Left renal cortex interstitium (tissue), 4 donors: Measurements from ENCODE around the gene TCN2. TPM values are rescaled to one million over a fixed set of nuclear protein-coding genes. Genes with fewer than 3 reads are reported as not detected.
"Not testable (repeated sequence)": the region's sequence is repeated elsewhere in the genome, so short reads cannot be mapped to it uniquely, and the experiment has no call there.

ENCODE experiments used
- DNase-seq, 4 donors: peaks; one replicate each; pipeline ENCODE4 v3.0.0-alpha.2; 2013; ENCODE audit warnings: low read depth in 4 of 4, low spot score in 2 of 4, missing footprints in 1 of 4
- polyA plus RNA-seq, 4 donors: library from polyadenylated mRNA; unstranded; fragments of 120-200 nt; gene quantifications; one replicate each; pipeline ENCODE4 v1.2.1, GENCODE V29; 2013; ENCODE audit not compliant: insufficient read length in 4 of 4

The TCN2 gene
- polyA plus RNA-seq, 4 donors: 49.0 to 62.2 (median 56.9) TPM

DNA sequence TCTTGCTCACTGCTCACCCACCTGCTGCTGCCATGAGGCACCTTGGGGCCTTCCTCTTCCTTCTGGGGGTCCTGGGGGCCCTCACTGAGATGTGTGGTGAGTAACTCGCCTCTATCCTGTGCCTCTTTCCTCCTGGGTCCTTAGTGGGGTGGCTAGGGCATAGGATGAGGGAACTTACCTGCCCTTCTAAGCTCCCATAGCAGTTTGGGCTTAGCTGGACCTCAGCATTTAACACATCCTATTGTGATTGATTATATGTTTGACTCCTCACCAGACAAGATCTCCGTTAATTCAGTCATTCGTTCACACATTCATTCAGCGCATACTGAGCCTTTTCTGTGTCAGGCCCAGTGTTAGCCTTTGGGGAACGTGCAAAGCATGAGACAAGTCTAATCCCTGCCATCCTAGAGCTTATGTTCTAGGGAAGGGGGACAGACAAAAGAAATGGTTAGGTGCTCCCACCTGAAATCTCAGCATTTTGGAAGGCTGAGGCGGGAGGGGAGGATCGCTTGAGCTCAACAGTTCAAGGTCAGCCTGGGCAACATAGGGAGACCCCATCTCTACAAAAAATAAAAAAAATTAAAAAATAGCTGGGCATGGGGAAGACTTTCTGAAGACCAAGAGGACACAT lies 441 bp downstream of the TCN2 start:
- DNase-seq: peak in 1 of 4 donors; percentile 15

DNA sequence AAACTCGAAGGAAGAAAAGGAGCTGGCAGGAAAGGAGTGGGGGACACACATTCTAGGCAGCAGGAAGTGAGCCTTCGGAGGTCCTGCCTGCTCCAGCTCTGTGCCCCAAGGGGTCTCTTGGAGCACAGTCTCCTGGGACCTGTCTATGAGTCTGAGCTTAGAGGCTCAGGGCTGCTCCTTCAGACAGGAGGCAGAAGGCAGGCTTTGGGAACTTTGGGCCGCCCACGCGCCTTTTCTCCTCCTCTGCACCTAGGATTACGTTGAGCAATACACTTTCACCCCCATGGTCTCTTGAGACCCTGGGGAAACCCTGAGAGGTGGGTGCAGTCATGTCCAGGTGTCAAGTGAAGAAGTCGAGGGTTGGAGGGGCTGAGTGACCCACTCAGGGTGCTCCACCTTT lies 965 bp downstream of the TCN2 start:
- no peak for DNase-seq

DNA sequence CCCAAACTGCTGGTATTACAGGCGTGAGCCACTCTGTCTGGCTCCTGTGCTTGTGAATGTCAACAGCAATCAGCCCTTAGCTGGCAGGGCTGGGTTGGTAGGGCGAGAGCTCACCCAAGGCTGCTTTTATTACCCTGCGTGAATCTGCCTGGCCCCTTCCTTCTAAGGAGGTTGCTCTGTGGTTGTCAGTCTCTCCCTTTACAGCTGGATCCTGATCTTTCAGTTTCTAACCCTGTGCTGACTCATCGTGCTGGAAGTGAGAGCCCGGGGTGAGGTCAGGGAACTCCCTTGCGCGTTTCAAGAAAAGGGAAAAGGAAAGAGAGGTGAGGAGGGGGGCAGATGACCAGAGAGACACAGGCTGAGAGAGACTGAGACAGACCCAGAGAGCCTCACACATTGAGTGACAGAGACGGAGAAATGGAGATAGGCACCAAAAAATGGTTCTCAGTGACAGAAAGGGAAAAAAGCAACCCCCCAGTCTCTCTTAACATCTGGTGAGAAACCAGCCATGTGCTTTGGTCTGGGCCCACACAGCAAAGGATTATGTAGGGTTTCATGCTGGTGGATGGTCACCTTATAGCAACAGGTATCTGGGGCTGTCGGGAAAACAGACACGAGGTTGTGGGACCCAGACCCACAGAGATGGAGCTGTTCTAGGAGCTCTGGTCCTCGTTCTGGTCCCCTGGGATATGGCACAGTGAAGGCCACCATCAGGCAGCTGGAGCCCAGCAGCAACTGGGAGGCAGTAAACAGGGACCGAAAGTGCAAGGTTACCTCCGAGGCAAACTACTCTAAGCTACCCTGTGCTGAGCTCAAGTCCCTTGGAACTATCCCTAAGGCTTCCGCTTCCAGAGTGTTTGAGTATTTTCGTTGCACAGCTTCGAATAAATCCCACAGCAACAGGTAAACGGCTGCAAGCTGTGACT lies 2.5 kb downstream of the TCN2 start:
- no peak for DNase-seq

DNA sequence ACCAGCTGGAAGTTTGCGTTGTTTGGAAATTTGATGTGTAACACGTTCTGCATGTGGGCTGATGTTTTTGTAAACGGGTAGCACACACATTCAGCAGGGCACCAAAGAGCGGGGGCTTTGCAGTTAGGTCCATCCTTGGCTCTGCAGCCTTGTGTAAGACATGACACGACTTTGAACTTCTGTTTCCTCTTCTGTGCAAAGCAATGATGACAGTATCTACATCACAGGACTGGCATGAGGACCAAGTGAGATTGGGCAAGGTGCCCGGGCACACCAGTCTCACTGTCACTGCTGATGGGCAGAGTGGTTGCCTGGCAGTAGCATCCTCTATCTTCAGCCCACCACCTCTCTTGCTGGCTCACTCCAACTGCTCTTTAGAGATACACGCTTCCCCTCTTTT lies 3.3 kb downstream of the TCN2 start:
- no peak for DNase-seq

DNA sequence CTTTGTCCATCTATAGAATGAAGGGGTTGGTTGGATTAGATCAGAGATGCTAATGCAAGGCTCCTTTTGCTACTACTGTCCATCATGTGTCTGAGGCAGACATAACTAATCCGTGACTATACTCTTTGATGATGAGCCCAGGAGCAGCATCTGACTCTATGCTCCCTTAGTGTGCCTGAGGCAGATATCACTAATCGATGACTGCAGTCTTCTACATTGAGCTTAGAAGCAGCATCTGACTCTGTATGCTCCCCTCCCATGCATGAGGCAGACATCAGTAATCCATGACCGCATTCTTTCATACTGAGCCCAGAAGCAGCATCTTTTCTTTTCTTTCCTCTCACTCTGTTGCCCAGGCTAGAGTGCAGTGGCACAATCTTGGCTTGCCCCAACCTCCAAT lies 4.2 kb downstream of the TCN2 start:
- DNase-seq: no peak

DNA sequence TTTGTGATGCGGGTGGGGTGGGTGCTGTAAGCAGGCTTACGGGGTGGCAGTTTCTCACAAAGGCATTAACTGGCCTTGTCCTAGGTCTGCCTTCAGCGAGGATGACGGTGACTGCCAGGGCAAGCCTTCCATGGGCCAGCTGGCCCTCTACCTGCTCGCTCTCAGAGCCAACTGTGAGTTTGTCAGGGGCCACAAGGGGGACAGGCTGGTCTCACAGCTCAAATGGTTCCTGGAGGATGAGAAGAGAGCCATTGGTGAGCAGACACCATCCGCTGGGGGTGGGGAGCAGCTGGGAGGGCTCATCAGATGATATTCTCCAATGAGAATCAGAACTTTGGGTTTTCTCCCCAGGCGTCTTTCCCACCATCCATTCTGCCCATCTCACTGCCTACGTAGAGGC lies 5.8 kb downstream of the TCN2 start:
- no peak for DNase-seq

DNA sequence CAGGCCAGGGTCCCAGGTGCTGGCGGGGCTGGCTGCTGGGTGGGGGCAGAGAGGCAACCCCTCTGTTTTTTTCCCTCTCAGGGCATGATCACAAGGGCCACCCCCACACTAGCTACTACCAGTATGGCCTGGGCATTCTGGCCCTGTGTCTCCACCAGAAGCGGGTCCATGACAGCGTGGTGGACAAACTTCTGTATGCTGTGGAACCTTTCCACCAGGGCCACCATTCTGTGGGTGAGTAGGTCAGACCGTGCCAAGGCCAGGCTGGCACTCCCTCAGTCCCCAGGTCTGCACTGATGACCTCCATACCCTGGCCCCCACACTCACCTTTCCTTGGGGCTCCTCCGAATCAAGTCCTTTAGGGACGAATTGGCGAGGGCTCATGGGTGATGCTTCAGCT lies 7.3 kb downstream of the TCN2 start:
- no peak for DNase-seq

DNA sequence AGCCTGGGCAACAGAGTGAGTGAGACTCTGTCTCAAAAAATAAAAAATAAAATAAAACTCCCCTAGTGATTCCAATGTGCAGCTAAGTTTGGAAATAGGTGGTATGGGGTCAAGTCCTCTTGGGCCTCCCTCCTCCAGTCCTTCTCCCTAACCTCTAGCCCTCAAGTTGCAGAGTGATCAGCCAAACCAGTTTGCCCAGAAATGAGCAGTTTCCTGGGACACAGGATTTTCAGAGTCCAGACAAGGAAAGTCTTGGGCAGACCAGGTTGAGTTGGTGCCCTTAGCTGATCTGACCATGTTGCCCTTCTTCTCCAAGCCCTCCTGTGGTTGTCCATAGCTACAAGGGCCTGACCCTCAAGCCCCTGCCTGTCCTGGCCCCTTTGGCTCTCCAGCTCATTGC lies 7.9 kb downstream of the TCN2 start:
- no peak for DNase-seq

DNA sequence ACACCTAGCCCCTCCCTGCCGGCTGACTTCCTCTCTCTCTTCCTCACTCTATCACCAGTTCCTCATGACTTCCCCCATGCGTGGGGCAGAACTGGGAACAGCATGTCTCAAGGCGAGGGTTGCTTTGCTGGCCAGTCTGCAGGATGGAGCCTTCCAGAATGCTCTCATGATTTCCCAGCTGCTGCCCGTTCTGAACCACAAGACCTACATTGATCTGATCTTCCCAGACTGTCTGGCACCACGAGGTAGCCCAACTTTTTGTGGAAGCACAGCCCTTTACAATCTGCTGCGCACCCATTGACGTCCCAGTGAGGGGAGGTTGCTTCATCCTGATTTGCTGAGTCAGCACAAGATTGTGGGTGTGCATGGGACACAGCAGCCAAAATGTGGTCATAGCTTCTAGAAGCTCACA lies 8.6 kb downstream of the TCN2 start:
- DNase-seq: no peak

DNA sequence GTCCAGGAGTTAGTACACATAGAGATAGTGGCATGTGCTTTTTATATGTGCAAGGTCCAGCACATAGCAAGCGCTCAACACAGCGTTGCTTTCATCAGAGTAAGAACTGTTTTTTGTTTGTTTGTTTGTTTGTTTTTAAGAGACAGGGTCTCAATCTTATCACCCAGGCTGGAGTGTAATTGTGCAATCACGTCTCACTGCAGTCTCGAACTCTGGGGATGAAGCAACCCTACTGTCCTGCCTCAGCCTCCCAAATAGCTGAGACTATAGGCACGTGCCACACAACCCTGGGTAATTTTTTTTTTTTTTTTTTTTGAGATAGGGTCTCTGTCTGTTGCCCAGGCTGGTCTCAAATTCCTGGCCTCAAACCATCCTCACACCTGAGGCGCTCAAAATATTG lies 10.8 kb downstream of the TCN2 start:
- no peak for DNase-seq

DNA sequence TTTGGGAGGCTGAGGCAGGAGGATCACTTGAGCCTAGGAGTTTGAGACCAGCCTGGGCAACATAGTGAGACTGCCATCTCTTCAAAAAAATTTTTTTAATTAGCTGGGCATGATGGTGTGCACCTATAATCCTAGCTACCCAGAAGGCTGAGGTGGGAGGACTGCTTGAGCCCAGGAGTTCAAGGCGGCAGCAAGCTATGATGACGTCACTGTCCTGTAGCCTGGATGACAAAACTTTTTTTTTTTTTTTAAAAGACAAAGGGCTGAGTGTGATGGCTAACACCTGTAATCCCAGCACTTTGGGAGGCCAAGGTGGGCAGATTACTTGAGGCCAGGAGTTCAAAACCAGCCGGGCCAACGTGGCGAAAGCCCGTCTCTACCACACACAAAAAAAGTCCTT lies 12.9 kb downstream of the TCN2 start:
- not testable (repeated sequence) for DNase-seq

DNA sequence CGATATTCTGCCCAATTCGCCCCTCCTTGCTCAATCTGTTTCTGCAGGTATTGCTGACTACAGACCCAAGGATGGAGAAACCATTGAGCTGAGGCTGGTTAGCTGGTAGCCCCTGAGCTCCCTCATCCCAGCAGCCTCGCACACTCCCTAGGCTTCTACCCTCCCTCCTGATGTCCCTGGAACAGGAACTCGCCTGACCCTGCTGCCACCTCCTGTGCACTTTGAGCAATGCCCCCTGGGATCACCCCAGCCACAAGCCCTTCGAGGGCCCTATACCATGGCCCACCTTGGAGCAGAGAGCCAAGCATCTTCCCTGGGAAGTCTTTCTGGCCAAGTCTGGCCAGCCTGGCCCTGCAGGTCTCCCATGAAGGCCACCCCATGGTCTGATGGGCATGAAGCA lies 19.4 kb downstream of the TCN2 start:
- no peak for DNase-seq

DNA sequence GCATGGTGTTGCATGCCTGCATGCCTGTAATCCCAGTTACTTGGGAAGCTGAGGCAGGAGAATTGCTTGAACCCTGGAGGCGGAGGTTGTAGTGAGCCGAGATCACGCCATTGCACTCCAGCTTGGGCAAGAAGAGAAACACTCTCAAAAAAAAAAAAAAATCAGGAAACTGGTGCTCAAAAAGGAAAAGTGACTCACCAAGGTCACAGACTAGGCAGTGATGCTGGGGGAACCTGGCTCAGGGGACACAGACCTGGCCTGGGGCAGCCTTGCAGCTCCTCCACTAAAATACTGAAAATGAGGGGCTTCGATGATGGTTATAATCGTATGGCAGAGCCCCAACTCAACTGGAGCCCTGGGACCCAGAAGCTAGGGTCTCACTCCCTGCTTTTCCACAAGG lies 20.5 kb downstream of the TCN2 start:
- DNase-seq: no peak

DNA sequence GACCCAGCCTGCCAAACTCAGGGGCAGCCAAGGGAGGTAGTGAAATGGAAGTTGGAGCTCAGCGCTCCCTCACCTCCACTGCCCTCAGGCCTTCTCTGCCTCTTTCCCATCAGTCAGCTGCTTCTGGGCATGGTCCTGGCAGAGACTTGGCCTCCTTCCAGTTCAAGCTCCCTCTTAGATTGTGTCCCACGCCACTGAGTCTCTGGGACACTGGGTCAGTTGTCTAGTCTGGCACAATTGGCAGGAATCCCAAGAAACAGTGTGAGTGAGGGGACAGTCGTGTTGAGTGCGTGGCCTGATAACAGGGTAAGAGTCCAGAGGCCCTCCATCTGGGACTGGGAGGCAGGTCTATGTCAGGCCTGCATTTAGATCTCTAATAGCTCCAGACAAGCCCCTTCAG lies 21.5 kb downstream of the TCN2 start:
- DNase-seq: no peak

DNA sequence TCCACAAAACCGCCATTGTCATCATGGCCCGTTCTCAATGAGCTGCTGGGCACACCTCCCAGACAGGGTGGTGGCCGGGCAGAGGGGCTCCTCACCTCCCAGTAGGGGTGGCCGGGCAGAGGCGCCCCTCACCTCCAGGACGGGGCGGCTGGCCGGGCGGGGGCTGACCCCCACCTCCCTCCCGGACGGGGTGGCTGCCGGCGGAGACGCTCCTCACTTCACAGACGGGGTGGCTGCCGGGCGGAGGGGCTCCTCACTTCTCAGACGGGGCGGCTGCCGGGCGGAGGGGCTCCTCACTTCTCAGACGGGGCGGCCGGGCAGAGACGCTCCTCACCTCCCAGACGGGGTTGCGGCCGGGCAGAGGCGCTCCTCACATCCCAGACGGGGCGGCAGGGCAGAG lies 24.5 kb downstream of the TCN2 start:
- not testable (repeated sequence) for DNase-seq

DNA sequence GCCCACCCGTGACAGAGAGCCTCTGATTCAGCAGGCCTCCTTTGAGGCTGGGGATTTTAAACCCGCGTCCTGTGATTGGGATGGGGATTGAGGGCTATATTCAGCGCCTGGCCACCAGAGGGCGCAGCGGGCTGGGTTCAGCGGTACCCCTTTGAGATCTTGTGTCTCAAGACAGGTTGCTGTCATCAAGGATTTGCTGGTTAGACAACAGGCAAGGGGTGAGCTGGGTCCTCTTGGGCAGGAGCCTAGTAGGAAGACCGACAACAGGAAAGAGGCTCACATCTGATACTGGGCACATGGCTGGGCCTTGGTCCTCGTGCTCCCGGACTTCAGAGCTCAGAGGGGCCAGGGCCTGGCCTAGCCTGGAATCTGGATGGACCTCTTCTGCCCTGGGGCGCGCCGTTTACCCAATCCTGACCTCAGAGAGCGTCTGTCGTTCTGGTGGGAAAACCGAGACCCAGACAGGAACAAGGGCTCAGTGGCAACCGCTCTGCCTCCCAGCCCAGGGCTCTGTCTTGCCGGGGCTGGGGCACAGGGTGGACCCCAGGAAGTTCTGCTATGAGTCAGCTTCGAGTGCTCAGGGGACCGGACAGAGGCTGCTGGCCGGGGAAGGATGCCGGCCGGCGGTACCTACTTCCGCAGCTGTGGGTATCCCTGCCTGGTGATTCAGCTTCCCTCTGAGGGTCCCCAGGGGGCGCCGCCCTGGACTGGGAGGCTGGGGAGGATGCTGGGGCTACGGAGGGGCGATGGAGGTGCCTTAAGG lies 27.7 kb downstream of the TCN2 start:
- DNase-seq: peak; percentile 55 to 70 (median 66)

DNA sequence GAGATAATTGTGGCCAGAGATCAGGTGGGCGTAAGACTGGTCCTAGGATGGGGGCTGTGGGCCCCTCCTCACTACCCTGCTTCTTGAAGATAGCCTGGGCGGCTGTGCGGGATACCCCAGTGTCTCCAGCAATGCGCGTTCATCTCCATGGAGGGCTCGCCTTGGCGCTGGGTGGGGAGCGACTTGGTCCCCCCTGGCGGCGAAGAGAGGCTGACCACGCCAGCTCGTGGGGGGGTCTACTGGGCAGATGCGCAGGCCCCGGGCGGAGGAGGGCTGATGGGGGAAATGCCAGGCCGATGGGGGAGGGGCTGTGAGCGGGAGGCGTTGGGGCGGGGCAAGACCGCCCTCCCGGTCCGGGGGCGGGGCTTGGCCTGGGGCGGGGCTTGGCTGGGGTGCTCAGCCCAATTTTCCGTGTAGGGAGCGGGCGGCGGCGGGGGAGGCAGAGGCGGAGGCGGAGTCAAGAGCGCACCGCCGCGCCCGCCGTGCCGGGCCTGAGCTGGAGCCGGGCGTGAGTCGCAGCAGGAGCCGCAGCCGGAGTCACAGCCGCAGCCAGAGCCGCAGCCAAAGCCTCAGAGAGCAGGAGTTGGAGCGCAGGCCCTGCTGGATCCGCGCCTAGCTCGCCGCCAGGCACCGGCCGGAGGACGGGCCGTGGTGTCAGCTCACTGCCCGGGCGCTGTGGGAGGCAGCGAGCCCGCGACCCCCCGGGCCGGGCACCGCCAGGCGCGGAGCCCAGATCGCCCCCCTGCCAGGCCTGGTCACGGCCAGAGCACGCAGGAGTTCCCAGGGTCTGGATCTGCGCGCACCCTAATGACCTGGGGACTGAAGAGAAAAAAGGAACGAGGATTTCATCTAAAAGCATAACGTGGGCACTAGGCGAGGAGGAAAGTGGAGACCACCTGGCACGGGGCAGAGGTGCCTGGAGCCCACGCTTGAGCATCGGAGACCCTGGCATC lies 28.6 kb downstream of the TCN2 start, which contains the start of gene SLC35E4:
Gene SLC35E4 (plus strand): TSS at position 509 of the 953 bp plus-strand sequence. CDS start 670 bp downstream, outside the sequence.
- peak; percentile 50 to 78 (median 60) for DNase-seq

DNA sequence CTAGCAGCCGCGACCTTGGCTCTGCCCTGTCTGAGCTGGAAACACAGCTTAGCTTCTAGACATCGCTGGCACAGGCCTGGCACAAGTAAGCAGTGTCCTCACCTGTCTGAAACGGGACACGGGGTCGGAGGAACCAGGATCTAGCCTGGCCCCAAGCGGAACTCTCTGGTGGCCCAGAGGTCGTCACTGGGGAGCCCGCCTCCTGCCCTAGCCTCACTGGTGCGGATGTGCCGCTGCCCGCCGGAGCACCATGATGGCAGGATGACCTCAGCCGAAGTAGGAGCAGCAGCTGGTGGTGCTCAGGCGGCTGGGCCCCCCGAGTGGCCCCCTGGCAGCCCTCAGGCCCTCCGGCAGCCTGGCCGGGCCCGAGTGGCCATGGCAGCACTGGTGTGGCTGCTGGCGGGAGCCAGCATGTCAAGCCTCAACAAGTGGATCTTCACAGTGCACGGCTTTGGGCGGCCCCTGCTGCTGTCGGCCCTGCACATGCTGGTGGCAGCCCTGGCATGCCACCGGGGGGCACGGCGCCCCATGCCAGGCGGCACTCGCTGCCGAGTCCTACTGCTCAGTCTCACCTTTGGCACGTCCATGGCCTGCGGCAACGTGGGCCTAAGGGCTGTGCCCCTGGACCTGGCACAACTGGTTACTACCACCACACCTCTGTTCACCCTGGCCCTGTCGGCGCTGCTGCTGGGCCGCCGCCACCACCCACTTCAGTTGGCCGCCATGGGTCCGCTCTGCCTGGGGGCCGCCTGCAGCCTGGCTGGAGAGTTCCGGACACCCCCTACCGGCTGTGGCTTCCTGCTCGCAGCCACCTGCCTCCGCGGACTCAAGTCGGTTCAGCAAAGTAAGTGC lies 29.5 kb downstream of the TCN2 start:
- no peak for DNase-seq

DNA sequence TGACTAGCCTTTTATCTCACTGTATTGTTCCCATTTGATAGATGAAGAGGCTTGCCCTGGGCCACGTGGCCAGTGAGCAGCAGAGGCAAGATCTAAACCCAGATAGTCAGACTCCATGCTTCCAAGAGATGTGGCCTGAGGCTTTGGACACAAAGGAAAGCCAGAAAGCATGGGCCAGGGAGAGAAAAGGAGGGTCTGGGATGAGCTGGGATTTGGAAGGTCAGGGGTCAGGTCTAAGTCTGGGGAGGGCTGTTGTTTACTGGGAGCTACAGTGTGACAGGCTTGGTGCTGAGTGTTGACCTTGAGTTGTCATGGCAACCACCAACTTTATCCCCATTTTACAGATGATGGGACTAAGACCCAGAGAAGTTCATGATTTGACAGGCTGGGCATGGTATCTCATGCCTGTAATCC lies 30.7 kb downstream of the TCN2 start:
- no peak for DNase-seq
